NCI-H82 (cell line): ENCODE results near the gene CDC42.
A peak's percentile ranks its signal among the peaks of the same experiment; 100 is the strongest.

ENCODE experiments used
- DNase-seq: peaks from one replicate; lab custom pipeline; 2025; lab: John Stamatoyannopoulos, UW

Gene CDC42

GRCh38 chr1:22110016-22110415 lies 57.5 kb downstream of the CDC42 start:
- no peak for DNase-seq

- DNase-seq: no peak
These were observed 58.6 kb downstream of the CDC42 start for GRCh38 chr1:22111115-22111514.

GRCh38 chr1:22111620-22112019 lies 59.1 kb downstream of the CDC42 start:
- no peak for DNase-seq

- DNase-seq: no peak
These were observed 60.0 kb downstream of the CDC42 start for GRCh38 chr1:22112554-22112953.

GRCh38 chr1:22114083-22115012 lies 61.8 kb downstream of the CDC42 start:
- DNase-seq: peak; percentile 84

- no peak for DNase-seq
These were observed 62.8 kb downstream of the CDC42 start for GRCh38 chr1:22115286-22115685.

- no peak for DNase-seq
These were observed 64.7 kb downstream of the CDC42 start for GRCh38 chr1:22117238-22117637.

- DNase-seq: no peak
These were observed 65.3 kb downstream of the CDC42 start for GRCh38 chr1:22117851-22118250.

- DNase-seq: no peak
These were observed 65.9 kb downstream of the CDC42 start for GRCh38 chr1:22118291-22118992.

GRCh38 chr1:22119626-22120468 lies 67.3 kb downstream of the CDC42 start:
- DNase-seq: no peak

- no peak for DNase-seq
These were observed 67.9 kb downstream of the CDC42 start for GRCh38 chr1:22120469-22120790.

- no peak for DNase-seq
These were observed 69.0 kb downstream of the CDC42 start for GRCh38 chr1:22121421-22121911.

GRCh38 chr1:22122273-22123070 lies 70.0 kb downstream of the CDC42 start:
- no peak for DNase-seq

GRCh38 chr1:22123071-22123390 lies 70.5 kb downstream of the CDC42 start:
- no peak for DNase-seq

GRCh38 chr1:22123901-22124404 lies 71.4 kb downstream of the CDC42 start:
- no peak for DNase-seq

GRCh38 chr1:22124592-22125229 lies 72.2 kb downstream of the CDC42 start:
- no peak for DNase-seq

- DNase-seq: no peak
These were observed 74.0 kb downstream of the CDC42 start for GRCh38 chr1:22126531-22126930.

- no peak for DNase-seq
These were observed 74.7 kb downstream of the CDC42 start for GRCh38 chr1:22127248-22127647.

- DNase-seq: no peak
These were observed 75.2 kb downstream of the CDC42 start for GRCh38 chr1:22127731-22128130.

GRCh38 chr1:22128392-22128791 lies 75.9 kb downstream of the CDC42 start:
- no peak for DNase-seq
